HG03575 (cell line): Measurements from ENCODE around the gene MTERF4.

Source experiments
- ATAC-seq: cut with Tn5 transposase; IDR thresholded peaks from one replicate; pipeline ENCODE4 v1.9.1; 2021; ENCODE audit not compliant: unreplicated experiment, insufficient number of reproducible peaks, low FRiP score; ENCODE audit errors: extremely low read depth

MTERF4 gene

GRCh38 chr2:241102239-241102803 lies at the start of gene MTERF4:
Gene MTERF4, minus strand, starts transcription at chr2:241102287. Its CDS starts 14 bp downstream, at chr2:241102273.
- ATAC-seq: no peak

GRCh38 chr2:241150660-241151530 lies 48.8 kb upstream of the MTERF4 start:
- ATAC-seq: no peak

- peak; percentile 45 for ATAC-seq
These were observed 48.0 kb upstream of the MTERF4 start, which contains the start of gene PPP1R7 for GRCh38 chr2:241149925-241150659. Gene PPP1R7, plus strand, starts transcription at chr2:241150467. Its CDS starts 29 bp downstream, at chr2:241150496.

GRCh38 chr2:241149675-241149924 lies 47.5 kb upstream of the MTERF4 start:
- ATAC-seq: no peak

GRCh38 chr2:241148891-241149674 lies 47.0 kb upstream of the MTERF4 start, which contains the start of gene PASK:
Gene PASK, minus strand, starts transcription at chr2:241149472. Its CDS starts 6,440 bp downstream, at chr2:241143032.
- peak; percentile 41 for ATAC-seq

- no peak for ATAC-seq
These were observed 46.2 kb upstream of the MTERF4 start for GRCh38 chr2:241148239-241148638.

GRCh38 chr2:241147336-241147735 lies 45.2 kb upstream of the MTERF4 start:
- ATAC-seq: no peak

- ATAC-seq: no peak
These were observed 44.2 kb upstream of the MTERF4 start for GRCh38 chr2:241146286-241146685.

- no peak for ATAC-seq
These were observed 40.5 kb upstream of the MTERF4 start for GRCh38 chr2:241142593-241142992.

- ATAC-seq: no peak
These were observed 40.0 kb upstream of the MTERF4 start for GRCh38 chr2:241142063-241142462.

GRCh38 chr2:241141214-241141770 lies 39.2 kb upstream of the MTERF4 start:
- no peak for ATAC-seq

GRCh38 chr2:241140445-241140840 lies 38.4 kb upstream of the MTERF4 start:
- no peak for ATAC-seq

- no peak for ATAC-seq
These were observed 37.7 kb upstream of the MTERF4 start for GRCh38 chr2:241139531-241140444.

- ATAC-seq: no peak
These were observed 36.4 kb upstream of the MTERF4 start for GRCh38 chr2:241138471-241138870.

GRCh38 chr2:241137276-241138190 lies 35.4 kb upstream of the MTERF4 start:
- no peak for ATAC-seq

- ATAC-seq: no peak
These were observed 34.7 kb upstream of the MTERF4 start for GRCh38 chr2:241136661-241137260.

- ATAC-seq: no peak
These were observed 34.1 kb upstream of the MTERF4 start for GRCh38 chr2:241136191-241136590.
